ENCODE data around the gene RHOH. TPM values are rescaled to one million over a fixed set of nuclear protein-coding genes. Genes with fewer than 3 reads are reported as not detected.

RHOH gene
- total and polyA plus RNA-seq, 9 of the 15 experiments (the other 6 are each of a cell fraction or from before 2014, with no cell fraction given): 14.3 to 37.7 (median 23.2) TPM

- TF ChIP-seq DLX4 (CRISPR knock-in tag; IDR thresholded peaks at IDR 0.05) (no peak), SPI1 (IDR thresholded peaks at IDR 0.05; ENCODE audit: borderline replicate concordance, low read depth, low read length) (no peak)
Measured at GRCh38 chr4:40244606-40245005, 47.8 kb downstream of the RHOH start (continued).

- FAIRE-seq (no peak), DNase-seq (ENCODE audit: extremely low read depth in 1 of 4, low spot score in 3 of 4) (no peak), ATAC-seq (no peak)
- no peak overlapping the region for H3K4me2 ChIP-seq (ENCODE audit: insufficient read depth, low read length)
- peaks cover 47% of the 10 kb centered on the region for H3K36me3 ChIP-seq (ENCODE audit: control insufficient read depth, insufficient read depth, low read length)
- H3K27ac ChIP-seq (ENCODE audit: extremely low read depth, low read depth, low read length): no peak overlapping the region
- BruUV-seq (replicated peaks): no TSS peak
- no peak overlapping the region for H2AFZ ChIP-seq (ENCODE audit: low read depth, low read length)
- no peaks in the 10 kb centered on the region for H3K27me3 ChIP-seq (ENCODE audit: control insufficient read depth in 2 of 2, insufficient read depth in 2 of 2, low read length in 2 of 2)
- WGBS (ENCODE audit: insufficient coverage, low coverage, missing lambda C conversion rate): 96% methylated on average over 2 of the region's 3 CpGs
- peaks cover 14% of the 10 kb centered on the region for H3K79me2 ChIP-seq (ENCODE audit: control insufficient read depth, insufficient read depth, low read length)
- peaks cover 15 to 21% of the 10 kb centered on the region in 2 experiments for H3K4me1 ChIP-seq (replicated peaks in 1 of 2; ENCODE audit: control insufficient read depth in 2 of 2, insufficient read depth in 2 of 2, low read length in 2 of 2)
- no peaks in the 10 kb centered on the region for H3K9me1 ChIP-seq (ENCODE audit: control insufficient read depth, insufficient read depth, low read length)
- ChIA-PET POLR2A (interaction anchor here (0.8 kb wide), 1 partner anchor 10 kb away, joined by 3 read pairs; no protein-coding TSS in a partner anchor), CTCF (ENCODE audit: low intra/inter-chr PET ratio) (no interaction called here)
- no peak overlapping the region; a peak in 1 of 4 replicates for H3K9ac ChIP-seq (ENCODE audit: insufficient read depth in 1 of 2, low read depth in 2 of 2, low read length in 2 of 2)
- in situ Hi-C loops (cut with MboI) (no loop called here), intact Hi-C loops (cut with micrococcal nuclease) (no loop called here)
- no peak overlapping the region for H3K4me3 ChIP-seq
- no peak for TF ChIP-seq ZNF277 (CRISPR knock-in tag; IDR thresholded peaks at IDR 0.05; ENCODE audit: borderline replicate concordance)
- no peak for TF ChIP-seq ZNF146 (CRISPR knock-in tag; IDR thresholded peaks at IDR 0.05; ENCODE audit: unreplicated experiment)
- no peaks in the 10 kb centered on the region; the same call in 1 of the 2 replicates for H4K20me1 ChIP-seq (replicated peaks; ENCODE audit: control insufficient read depth, insufficient read depth, low read length)
- no peaks in the 10 kb centered on the region for H3K9me3 ChIP-seq (replicated peaks; ENCODE audit: control insufficient read depth, insufficient read depth, low read depth, low read length)
Measured at GRCh38 chr4:40245550-40245949, 48.7 kb downstream of the RHOH start.

Measured in K562 (cell line).